Measurements from ENCODE around the gene TP63.

Gene TP63

DNA sequence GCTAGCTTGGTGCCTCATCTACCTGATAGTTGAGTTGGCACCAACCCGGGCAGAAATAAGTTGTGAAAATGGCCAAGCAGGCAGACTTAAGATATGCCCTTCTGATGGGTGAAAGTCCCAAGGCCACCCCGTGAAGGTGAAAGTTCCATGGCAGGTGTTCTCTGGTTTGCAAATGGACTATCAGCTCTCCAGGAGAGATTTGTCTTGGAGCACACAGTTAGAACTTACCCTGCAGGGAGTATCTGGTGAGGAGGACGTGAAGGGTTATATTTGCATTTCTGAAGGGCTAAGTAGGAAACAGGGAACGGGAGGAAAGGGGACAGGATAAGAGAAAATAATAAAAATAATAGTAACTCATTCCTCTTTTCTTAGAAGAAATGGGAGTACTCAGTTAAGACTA is 220.5 kb downstream of the TP63 start:
- DNase-seq (ENCODE audit: low read depth), result no peak

DNA sequence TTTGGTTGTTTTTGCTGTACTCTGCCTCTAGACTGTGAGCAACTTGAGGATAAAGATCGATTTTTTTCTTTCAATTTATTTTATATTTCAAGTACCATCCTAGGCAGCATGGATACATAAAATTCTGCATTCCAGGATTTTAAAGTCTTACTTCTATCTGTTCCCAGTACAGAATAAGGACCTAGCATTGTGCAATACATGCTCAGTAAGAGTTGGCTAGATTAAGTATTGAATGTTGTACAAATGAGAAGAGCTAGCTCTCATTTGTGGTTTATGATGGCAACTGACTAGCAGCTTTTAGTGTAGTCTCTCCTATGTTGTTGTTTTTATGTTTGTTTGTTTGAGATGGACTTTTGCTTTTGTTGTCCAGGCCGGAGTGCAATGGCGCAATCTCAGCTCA is 222.7 kb downstream of the TP63 start:
- no peak for DNase-seq (ENCODE audit: low read depth)

DNA sequence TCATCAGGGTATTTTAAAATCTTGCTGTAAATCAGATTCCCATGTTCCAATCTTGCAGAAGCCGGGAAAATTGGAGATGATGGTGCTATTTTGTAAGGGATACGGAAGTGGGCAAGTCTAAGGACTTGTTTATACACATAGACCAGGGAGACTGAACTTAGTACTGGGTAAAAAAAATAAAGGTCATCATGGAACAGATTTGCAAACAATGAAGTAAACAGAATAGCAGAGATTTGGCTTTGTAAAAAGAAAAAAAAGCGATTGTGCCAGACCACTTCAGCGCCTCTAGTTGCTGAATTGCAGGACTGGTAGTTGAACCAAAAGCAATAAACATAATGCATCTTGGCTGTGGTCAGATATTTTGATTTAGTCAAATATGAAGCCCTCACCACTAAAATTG is 229.1 kb downstream of the TP63 start:
- DNase-seq (ENCODE audit: low read depth), result no peak

DNA sequence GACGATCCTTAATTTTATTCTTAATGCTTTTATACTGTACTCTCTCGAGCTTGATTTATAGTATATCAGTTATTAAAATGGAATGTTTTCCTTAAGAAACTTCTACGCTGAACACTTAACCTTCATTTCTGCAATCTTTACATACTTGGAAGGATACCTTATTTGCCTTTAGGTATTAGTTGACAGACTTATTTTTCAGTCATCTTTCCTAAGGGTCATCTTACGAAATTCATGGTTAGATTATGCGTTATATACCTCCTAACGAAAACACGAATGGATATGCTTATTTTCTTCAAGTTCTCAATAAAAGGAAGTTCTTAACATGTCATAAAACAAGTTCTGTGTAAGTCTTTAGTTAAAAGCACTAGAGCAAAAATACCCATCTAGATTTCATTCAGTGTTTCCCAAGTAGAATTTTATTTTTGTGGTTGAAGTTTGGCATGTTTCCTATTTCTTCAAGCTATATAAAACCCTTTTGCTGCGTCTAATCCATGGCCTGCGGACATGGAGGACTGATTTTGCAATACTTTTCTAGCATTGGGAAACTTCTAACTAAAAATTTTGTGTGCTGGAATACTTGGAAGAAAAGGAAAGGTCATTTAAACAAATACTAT is 231.3 kb downstream of the TP63 start:
- no peak for DNase-seq (ENCODE audit: low read depth)

DNA sequence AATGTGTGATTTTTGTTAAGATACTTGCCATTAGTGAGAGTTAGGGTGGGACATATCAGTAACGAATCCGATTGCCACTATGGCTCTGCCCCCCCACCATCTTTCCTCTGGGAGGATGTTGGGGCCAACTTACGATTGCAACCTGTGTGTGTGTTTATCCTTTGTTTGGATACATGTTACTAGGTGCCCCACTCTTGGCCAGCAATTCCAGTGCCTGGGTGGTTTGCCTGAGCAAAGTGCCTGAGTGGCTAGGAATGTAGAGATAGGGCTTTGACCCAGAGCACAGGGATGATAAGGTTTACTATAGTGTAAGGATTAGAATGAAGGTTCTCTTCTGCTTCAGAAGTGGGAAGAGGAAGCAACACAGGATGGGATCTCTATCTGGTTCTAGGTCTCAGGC is 231.8 kb downstream of the TP63 start:
- DNase-seq (ENCODE audit: low read depth), result no peak

DNA sequence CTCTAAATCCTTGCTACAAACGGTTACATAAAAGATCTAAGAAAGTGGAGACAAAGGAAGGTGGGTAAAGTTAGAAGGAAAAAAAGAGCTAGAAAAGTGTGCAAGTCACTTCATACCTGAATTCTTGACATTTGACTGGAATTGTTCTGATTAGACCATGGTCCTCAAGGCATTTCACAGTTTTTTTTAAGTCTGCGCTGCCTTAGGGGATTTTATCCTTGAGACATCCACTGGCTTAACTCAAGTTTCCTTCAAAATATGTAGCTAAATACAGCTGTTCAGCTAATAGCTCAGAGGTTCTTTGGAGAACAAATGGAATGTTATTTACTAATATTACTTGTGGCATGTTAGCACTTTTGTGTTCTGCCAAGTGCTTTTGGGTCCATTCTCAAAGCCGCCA is 236.9 kb downstream of the TP63 start:
- no peak for DNase-seq (ENCODE audit: low read depth)

DNA sequence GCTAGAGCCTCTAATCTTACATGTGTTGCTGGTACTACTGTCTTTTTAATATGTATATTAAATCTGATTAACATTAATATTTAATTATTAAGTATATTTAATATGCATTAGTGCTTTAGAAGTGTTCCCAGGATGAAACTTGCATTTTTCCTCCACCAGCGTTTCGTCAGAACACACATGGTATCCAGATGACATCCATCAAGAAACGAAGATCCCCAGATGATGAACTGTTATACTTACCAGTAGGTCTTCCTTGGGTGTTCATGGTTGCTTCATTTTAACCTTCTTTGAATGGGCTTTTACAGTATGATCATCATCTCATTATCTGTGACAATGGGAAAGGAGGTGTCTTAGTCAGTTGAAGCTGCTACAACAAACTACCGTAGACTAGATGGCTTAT is 238.0 kb downstream of the TP63 start:
- no peak for DNase-seq (ENCODE audit: low read depth)

DNA sequence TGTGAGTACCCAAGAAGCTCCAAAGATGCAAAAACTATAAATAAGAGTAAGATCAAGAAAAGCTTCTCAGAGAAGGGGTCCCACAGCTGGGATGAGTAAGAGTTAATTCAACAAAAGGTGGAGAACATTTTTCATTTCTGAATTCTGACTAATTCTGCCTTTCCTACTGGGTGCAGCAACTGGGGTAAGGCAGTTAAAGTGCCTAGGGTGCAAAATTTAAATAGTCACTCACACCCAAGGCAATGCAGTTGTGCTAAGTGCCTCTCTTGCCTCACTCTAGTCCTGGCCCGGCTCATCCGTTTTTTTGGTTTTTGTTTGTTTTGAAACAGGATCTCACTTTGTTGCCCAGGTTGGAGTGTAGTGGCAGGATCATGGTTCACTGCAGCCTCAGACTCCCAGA is 240.2 kb downstream of the TP63 start:
- no peak for DNase-seq (ENCODE audit: low read depth)

DNA sequence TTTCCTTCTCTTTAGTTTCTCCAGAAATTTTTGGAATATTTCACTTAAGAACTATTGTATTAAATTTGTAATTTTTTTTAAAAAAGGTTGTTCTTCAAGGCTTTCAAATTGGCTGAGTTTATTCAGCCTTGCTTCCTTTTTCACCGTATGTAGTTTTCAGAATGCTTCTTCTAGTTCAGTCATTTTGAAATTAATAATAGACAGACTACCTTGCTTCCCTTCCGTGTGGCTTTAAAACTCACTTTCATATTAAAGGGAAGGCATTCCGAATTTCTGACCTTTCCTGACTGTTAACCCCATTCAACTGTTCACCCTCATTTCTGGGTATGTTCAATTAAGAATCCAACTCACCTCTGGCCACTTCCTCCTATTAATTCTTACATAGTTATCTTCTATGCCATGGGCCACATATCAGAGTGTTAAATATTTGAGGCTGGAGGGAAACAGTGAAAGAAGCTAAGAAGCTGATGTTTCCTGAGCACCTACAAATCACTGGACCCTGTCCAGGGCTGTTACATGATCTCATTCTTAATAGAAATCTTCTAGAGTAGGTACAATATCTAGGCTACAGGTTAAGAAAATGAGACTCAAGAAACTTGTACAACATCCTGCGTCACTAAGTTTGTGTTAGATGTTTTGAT is 252.0 kb downstream of the TP63 start:
- DNase-seq (ENCODE audit: low read depth), result no peak

DNA sequence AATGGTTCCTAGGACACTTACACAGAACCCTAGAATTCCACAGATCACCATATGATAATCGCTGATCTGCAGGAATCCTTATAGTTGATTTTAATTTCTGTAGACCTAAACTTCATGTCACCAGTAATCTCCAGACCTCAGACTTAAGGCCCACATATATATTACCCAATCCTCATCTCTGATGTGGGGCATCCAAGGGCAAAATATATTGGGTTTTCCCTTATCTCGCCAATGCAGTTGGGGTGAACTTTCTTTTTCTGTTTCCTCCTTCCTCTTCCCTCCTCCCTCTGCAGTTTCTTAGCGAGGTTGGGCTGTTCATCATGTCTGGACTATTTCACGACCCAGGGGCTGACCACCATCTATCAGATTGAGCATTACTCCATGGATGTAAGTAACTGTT is 259.3 kb downstream of the TP63 start:
- no peak for DNase-seq (ENCODE audit: low read depth)

DNA sequence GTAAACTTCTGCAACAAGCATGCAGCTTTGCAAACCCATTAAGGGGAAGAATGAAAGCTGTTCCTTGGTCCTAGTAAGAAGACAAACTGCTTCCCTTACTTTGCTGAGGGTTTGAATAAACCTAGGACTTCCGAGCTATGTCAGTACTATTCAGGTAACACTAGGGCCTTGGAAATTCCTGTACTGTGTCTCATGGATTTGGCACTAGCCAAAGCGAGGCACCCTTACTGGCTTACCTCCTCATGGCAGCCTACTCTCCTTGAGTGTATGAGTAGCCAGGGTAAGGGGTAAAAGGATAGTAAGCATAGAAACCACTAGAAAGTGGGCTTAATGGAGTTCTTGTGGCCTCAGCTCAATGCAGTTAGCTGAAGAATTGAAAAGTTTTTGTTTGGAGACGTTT is 265.3 kb downstream of the TP63 start:
- no peak for DNase-seq (ENCODE audit: low read depth)

DNA sequence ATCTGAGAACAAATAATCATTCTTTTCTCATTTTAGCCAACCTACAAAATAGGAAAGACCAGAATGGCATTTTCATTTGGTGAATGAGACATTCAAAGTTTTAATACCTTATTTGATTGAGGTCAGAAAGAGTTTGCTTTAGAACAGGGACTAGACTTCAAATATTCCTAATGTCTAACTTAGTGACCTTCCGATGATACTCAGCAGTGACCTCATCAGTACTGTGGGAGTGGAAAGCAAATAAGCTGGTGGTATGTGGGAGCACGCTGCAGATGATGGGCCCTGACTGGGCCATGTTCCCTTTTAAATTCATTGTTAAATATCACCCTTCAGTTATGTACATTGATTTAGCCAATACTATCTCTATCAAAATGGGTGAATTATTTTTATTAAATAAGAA is 266.2 kb downstream of the TP63 start:
- no peak for DNase-seq (ENCODE audit: low read depth)

DNA sequence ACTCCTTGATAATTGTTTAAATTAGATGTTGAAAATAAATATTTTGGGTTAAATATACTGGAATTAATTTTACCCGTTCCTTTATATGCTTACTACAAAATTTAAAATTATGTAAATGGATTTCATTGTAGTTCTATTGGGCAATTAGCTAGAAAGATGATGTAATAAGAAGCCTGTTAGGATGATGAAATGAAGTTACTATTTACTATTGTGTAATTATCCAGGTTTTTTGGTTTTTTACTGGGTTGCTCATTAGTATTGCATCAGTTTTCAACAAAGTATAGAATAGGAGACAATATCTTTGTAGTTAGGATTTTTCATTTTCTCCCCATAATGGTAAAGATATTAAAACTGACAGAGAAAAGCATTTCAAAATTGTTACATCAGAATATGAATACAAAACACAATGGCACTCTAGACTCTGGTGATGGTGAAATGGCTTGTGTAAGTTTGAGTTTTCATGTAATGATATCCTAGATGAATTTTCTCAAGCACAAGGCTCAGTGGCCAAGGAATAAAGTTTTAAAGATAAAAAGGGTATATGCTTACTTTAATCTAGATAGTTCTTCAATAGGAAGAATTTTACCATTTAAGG is 267.5 kb downstream of the TP63 start:
- no peak for DNase-seq (ENCODE audit: low read depth)

DNA sequence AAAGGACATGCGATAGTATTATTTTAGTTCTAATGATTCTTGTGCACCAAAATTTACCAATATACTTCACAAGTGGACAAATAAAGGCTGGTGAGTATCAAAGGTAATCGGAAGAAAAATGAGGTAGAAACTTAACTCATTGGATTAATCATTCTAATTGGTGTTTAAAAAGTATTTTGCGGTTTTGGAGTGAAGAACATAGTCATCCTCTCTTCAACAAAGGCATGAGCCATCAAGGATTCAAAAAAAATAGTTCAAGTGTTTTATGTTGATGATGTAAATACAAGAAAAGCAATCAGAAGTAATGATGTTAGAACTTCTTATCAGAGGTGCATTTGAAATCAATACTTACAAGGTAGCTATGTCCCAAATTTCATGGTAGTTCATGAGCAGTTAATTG is 268.0 kb downstream of the TP63 start:
- no peak for DNase-seq (ENCODE audit: low read depth)

DNA sequence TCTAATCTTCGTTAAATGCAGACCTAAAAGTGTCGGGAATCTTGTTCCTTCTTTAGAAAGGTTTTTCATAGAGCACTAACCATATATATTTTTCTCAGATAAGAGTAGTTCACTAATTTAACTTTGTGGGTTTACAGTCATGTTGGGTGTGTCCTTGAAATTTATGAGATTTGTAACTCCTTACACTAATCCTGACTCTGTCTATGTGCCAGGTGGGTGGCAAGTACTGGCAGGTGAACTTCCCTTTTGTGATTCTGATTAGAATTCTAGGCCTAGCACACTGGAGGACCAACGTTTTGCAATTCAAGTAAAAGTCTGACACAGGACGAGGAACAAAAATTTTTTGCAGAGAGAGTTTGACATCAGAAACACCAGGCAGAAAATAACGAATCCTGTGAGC is 269.4 kb downstream of the TP63 start:
- DNase-seq (ENCODE audit: low read depth), result no peak

DNA sequence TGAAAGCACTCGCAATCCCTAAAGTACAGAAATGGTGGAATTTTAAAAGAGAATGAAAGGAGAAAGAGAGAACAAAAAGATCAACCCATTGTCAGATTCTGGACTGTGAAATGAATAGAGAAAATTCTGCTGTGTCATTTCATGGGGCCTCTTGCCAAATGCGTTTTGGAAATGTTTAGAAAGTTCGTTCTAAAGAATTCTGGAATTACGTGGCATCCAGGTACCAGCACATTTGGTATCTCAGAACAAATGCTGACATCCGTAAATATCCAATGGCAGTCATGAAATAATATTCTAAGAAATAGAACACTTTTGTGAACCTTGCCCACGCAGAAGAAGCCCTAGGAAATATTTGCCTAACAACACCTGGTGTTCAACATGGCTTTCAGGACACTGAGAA is 270.3 kb downstream of the TP63 start:
- DNase-seq (ENCODE audit: low read depth), result no peak

DNA sequence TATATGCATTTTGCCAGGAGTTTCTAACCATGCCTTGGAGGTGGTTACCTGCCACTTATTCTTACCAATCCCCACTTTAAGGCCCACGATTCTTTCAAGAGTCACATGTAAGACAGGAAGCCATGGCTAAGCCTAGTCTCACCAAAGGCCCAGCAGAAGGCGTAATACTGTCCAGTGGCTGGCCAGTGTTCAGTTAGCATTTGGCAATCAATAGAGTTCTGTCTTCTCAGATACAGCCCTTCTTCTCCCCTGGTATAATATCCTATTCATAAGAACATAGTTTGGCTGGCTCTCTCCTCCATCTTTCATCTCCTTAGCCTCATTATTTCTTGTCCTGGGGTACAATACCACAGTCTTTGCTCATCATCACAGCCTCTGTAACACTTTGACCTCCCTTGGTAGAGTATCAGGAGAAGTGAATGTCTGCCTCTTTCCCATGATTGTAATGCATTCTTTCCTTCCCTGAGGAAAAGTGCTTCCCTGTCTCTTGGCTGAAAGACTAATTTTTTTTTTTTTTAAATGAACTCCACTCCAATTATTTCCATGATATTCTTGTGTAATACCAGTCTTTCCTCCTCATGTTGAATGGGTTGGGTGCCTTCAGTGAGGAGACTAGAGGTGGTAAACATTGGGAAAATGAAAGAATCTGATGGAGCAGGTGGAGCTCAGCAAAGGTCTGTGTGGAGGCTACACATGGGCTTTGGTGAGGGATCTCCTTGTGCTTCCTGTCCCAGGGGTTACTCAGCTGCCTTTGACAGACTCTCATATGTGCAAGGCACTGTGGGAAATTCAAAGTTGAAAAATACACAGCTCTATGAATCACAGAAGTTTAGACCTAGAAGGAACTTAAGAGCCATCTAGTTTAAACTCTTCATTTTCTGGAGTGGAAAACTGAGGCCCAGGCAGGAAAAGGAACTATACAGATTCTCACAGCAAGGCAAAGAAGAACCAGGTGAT is 271.3 kb downstream of the TP63 start:
- no peak for DNase-seq (ENCODE audit: low read depth)

DNA sequence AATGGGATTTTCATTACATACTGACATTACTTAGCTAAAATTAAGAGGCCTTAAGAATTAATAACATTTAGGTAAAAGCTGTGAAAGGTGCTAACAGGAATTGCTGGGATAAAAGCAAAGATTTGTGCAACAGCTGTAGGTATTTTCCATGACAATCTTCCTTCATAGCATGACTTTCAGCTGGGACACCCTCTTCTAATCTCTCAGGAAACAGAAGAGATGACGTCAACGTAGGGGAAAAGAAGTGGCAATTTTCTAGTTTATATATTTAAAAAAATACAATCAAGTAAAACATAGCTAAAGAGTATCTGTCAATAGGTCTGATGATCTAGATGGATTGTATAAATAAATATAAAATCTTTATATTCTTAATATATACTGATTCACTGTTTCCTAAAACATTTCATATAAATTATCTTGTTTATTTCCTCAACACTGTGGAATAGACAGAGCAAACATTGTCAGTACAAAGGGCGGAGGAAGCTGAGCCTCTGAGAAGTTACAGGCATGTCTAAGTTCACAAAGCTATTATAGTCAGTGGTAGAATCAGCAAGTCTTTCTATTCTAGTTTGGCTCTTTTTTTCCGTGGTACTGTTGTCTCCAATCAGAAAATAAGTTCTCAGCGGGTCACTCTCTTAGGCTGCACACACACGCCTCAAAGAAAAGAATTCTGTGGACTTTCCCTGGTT is 272.5 kb downstream of the TP63 start:
- no peak for DNase-seq (ENCODE audit: low read depth)

DNA sequence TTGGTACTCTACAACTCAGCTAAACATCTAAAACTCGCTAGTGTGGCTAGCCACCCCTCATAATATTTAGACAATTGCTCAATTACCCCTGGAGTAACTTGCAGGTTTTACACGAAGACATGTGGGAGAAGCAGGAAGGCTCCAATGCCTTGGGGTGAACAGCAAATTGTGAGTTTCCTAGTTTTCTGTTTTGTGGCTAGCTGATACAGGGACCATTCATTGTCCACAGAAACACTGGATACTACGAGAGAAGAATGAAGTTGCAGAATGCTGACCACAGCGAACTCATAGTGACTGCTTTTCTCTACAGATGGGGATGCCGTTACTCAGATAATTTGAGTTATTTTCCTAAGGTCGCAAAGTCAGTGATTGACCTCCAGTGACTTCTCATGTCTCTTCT is 276.6 kb downstream of the TP63 start:
- DNase-seq (ENCODE audit: low read depth), result no peak

DNA sequence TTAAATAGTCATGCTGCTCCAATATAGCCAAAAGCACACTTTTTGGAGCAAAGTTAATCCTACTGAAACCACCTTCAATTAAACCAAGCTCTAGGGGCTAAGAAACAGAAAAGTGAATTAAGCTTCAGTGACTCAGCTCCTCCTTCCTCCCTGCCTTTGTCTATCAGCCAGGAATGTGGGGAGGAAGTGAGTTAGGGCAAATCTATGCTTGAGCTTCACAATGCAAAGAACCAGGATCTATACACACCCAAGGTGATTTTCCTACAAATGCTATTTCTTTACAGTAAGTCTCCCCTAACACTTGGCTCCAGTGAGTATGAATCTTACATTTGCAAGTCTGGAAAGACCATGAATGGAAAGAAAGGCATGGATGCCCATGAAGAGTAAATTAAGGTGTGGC is 277.5 kb downstream of the TP63 start:
- no peak for DNase-seq (ENCODE audit: low read depth)

DNA sequence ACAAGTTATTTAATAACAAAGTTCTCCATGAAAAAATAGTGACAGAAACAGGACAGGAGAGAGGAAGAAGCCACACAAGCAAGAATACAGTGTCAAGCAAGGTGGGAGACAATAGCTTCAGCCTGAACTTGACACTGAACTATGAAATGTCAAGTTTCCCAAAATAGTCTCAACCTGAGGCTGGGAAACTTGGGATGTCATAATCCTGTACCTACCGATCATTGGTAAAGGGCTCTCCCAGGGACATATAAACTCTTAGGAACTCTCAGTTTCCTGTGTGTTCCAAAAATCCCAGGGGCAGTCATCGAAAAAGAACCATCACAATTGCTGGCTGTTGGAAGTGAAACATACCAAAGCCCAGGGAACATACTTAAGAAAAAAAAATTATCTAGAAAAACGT is 277.9 kb downstream of the TP63 start:
- DNase-seq (ENCODE audit: low read depth), result no peak

DNA sequence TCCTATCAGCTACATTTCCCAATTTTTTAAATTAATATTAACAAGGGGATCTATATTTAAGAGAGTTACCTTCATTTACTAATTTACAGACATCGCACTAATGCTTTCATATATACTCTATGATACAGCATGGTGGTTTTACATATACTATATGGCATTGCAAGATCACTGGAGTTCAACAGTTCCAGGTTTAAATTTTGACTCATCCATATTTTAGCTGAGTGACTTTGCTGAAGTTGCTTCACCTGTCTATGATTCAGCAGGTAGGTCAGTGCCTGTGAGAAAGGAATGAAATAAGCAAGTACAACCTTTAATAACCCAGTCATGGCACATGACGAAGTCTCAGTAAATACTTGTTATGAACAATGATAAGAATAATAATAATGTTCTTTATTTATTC is 278.4 kb downstream of the TP63 start:
- no peak for DNase-seq (ENCODE audit: low read depth)

Measured in activated T-cell treated with anti-CD3 and anti-CD28 coated beads for 1 hour (primary cell).